ENCODE results near the gene TSKU.
"Not testable (repeated sequence)": the region's sequence is repeated elsewhere in the genome, so short reads cannot be mapped to it uniquely, and the experiment has no call there.

The TSKU gene

GRCh38 chr11:76827005-76827404 lies 43.8 kb downstream of the TSKU start:
- DNase-seq = not testable (repeated sequence)

GRCh38 chr11:76830639-76831327 lies 47.6 kb downstream of the TSKU start:
- no peak for DNase-seq

GRCh38 chr11:76831686-76832310 lies 48.6 kb downstream of the TSKU start:
- no peak for DNase-seq

GRCh38 chr11:76832361-76832760 lies 49.2 kb downstream of the TSKU start:
- DNase-seq = no peak

- no peak for DNase-seq
These were observed 51.0 kb downstream of the TSKU start for GRCh38 chr11:76834151-76834550.

- no peak for DNase-seq
These were observed 51.9 kb downstream of the TSKU start for GRCh38 chr11:76835036-76835435.

GRCh38 chr11:76835928-76836612 lies 52.9 kb downstream of the TSKU start:
- no peak for DNase-seq

GRCh38 chr11:76836613-76837291 lies 53.6 kb downstream of the TSKU start:
- no peak for DNase-seq

GRCh38 chr11:76837696-76838677 lies 54.8 kb downstream of the TSKU start:
- no peak for DNase-seq

- DNase-seq = no peak
These were observed 55.5 kb downstream of the TSKU start for GRCh38 chr11:76838678-76839068.

- no peak for DNase-seq
These were observed 56.2 kb downstream of the TSKU start for GRCh38 chr11:76839311-76839710.

GRCh38 chr11:76841923-76842452 lies 58.8 kb downstream of the TSKU start:
- no peak for DNase-seq

GRCh38 chr11:76843907-76844306 lies 60.8 kb downstream of the TSKU start:
- DNase-seq = no peak

- no peak for DNase-seq
These were observed 61.4 kb downstream of the TSKU start for GRCh38 chr11:76844511-76844910.

- no peak for DNase-seq
These were observed 61.9 kb downstream of the TSKU start for GRCh38 chr11:76845069-76845468.

GRCh38 chr11:76846441-76846840 lies 63.3 kb downstream of the TSKU start:
- no peak for DNase-seq

Measured in CD4-positive, alpha-beta T cell treated with Interleukin-21 for 1 hour (primary cell).